ENCODE results near the gene GJA9.
"Not testable (repeated sequence)": the region's sequence is repeated elsewhere in the genome, so short reads cannot be mapped to it uniquely, and the experiment has no call there.

Gene GJA9

DNA sequence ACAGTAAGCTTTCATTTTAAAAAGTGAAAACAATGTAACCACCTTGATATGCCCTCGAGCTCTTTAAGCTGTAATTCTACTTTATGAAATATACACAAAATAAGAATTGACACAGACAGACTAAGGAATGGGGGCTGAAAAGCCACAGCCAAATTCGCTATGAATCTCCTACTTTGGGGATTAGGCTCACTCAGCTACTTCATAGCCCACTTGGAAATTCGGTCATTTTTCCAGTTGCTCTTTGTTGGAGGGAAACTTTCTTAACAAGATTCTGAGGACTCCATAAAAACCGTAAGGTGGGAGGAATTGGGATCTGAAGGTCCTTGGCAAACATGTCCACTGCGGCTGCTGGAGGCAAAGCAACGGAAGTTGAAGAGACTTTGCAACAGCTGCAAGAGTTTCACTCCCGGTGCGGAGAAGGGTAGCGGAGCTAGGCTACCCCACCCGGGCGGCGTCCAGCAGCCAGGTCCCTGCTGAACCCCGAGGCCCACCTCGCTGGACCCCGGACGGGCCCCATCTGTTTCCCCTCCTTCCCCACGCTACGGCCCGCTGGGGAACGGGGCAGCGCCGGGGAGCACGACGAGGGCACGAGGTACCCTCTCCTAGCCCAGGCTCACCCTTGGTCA lies 8.9 kb downstream of the GJA9 start:
- Histone ChIP-seq H3K4me1 (ENCODE audit: control insufficient read depth, insufficient read depth, low read length) (no peaks in the 10 kb centered on the region), H3K27me3 (ENCODE audit: control insufficient read depth, insufficient read depth, low read length) (no peaks in the 10 kb centered on the region), H3K9ac (ENCODE audit: low read length) (peak overlapping the region; percentile 70), H3K9me3 (ENCODE audit: control insufficient read depth, low read length) (no peaks in the 10 kb centered on the region), H3K36me3 (ENCODE audit: control insufficient read depth, insufficient read depth, low read length) (no peaks in the 10 kb centered on the region), H3K4me3 (ENCODE audit: low read length) (peak overlapping the region; percentile 62)

DNA sequence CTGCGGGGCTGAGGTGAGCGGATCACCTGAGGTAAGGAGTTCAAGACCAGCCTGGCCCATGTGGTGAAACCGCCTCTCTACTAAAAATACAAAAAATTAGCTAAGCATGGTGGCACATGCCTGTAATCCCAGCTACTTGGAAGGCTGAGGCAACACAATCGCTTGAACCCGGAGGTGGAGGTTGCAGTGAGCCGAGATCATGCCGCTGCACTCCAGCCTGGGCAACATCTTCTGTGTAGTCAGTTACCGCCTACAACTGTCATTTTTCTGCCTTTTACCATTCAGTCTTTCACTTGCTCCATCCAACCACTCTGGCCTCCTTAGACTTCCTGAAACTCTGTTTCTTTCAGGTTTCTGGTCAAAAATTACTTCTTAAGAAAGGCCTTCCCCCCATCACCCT lies 10.4 kb downstream of the GJA9 start:
- Histone ChIP-seq H3K4me3 (ENCODE audit: low read length) (no peak overlapping the region), H3K9ac (ENCODE audit: low read length) (no peak overlapping the region), H3K9me3 (ENCODE audit: control insufficient read depth, low read length) (no peaks in the 10 kb centered on the region), H3K36me3 (ENCODE audit: control insufficient read depth, insufficient read depth, low read length) (no peaks in the 10 kb centered on the region), H3K27me3 (ENCODE audit: control insufficient read depth, insufficient read depth, low read length) (no peaks in the 10 kb centered on the region), H3K4me1 (ENCODE audit: control insufficient read depth, insufficient read depth, low read length) (no peaks in the 10 kb centered on the region)

DNA sequence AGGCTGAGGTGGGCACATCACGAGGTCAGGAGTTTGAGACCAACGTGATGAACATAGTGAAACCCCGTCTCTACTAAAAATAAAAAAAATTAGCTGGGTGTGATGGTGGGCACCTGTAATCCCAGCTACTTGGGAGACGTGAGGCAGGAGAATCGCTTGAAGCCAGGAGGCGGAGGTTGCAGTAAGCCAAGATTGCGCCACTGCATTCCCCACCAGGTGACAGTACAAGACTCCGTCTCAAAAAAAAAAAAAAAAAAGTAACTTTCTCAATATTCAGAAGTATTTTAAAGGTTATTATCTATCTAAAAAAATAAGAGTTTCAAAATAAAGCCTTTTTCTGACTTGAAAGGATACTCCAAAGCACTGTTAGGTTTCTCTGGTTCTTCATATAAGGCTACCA lies 14.2 kb downstream of the GJA9 start:
- no peaks in the 10 kb centered on the region for H3K36me3 ChIP-seq (ENCODE audit: control insufficient read depth, insufficient read depth, low read length)

DNA sequence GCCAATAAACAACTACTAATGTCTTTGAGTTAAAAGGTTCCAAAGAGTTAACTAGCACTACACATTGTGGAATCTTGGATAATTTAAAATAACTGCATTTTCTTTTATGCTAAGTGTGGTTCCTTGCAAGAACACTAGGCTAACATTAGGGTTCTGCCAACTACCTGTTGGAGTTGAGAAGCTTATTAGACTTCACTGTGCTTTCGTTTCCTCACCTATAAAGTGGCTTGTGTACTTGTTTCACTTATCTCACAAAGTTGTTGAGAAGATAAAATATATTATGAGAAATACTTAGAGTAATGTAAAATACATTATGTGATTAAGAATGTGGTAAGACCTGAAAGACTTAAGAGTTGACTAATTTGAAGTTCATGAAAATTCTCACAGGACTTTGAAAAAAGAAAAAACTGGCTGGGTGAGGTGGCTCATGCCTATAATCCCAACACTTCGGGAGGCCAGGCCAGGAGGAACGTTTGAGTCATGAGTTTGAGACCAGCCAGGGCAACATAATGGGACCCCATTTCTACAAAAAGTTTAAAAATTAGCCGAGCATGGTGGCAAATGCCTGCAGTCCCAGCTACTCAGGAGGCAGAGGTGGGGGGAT lies 16.2 kb downstream of the GJA9 start:
- Histone ChIP-seq H3K27me3 (ENCODE audit: control insufficient read depth, insufficient read depth, low read length) (no peaks in the 10 kb centered on the region), H3K4me1 (ENCODE audit: control insufficient read depth, insufficient read depth, low read length) (peaks cover 4% of the 10 kb centered on the region), H3K4me3 (ENCODE audit: low read length) (no peak overlapping the region), H3K36me3 (ENCODE audit: control insufficient read depth, insufficient read depth, low read length) (no peaks in the 10 kb centered on the region), H3K9me3 (ENCODE audit: control insufficient read depth, low read length) (no peaks in the 10 kb centered on the region), H3K9ac (ENCODE audit: low read length) (no peak overlapping the region)

More for the DNA sequence above, 14.2 kb downstream of the GJA9 start:
- no peak overlapping the region for H3K9ac ChIP-seq (ENCODE audit: low read length)
- H3K27me3 ChIP-seq (ENCODE audit: control insufficient read depth, insufficient read depth, low read length): no peaks in the 10 kb centered on the region
- H3K4me1 ChIP-seq (ENCODE audit: control insufficient read depth, insufficient read depth, low read length): no peaks in the 10 kb centered on the region
- no peaks in the 10 kb centered on the region for H3K9me3 ChIP-seq (ENCODE audit: control insufficient read depth, low read length)
- H3K4me3 ChIP-seq (ENCODE audit: low read length): no peak overlapping the region

DNA sequence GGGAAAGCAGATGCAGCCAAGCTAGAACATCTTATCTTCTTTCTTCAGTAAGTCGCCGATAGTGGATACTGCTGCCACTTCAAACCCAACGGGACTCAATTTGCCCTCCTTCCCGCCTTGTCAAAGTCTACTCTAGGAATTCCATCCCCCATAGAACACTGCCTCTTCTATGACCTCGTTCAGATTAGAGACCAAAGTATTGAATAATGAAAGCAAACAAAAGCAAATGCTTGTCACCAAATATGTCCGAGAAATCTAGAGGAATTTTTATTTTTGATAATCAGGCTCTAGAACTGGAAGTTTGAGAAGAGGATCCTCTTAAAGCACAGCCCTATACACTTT lies 21.0 kb downstream of the GJA9 start:
- Histone ChIP-seq H3K9ac (ENCODE audit: low read length) (peak overlapping the region; percentile 77), H3K4me1 (ENCODE audit: control insufficient read depth, insufficient read depth, low read length) (peaks cover 13% of the 10 kb centered on the region), H3K9me3 (ENCODE audit: control insufficient read depth, low read length) (no peaks in the 10 kb centered on the region), H3K27me3 (ENCODE audit: control insufficient read depth, insufficient read depth, low read length) (no peaks in the 10 kb centered on the region), H3K36me3 (ENCODE audit: control insufficient read depth, insufficient read depth, low read length) (no peaks in the 10 kb centered on the region), H3K4me3 (ENCODE audit: low read length) (peak overlapping the region; percentile 86)

DNA sequence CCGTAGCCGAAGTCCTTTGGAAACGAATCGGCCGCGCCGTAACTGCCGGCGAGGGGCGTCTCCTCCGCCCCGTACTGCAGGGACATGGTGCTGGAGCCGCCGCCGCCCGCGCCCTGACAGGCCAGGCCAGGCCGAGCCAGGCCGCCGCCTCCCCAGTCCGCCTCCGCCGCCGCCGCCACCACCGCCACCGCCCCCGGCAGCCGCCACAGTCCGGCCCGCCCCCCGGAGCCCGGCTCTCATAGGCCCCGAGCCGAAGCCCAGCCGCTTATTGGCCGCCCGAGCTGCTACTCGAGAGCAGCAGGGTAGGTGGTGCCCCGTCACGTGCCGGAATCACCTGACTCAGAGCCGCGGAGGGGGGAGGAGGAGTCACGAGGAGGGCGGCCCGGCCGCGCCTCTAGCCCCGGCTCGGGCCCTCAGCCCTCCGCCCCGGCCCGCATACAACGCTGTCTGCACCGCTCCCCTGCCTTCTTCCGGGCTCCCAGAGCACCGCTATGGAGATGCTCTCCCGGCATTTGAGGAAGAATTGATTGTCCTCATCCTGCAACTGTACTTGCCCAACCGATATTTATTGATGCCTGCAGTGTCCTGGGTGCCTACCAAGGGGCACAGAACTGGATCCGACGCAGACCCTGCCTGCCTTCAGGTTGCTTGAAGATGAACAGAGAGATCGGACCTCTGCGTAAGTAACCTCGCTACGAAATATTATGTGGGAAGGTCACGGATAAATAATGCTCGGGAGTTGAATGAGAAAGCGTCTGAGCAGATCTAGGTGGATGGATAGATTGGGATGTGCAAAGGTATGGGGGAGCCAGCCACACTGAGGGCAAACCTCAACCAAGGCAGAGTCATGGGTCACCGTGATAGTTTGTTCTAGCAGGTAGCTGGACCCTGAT lies 21.6 kb downstream of the GJA9 start, which contains the start of gene RRAGC:
TSS of gene RRAGC (minus strand) at position 212 of the 893 bp plus-strand sequence. CDS start at position 86, 126 bp downstream.
- no peaks in the 10 kb centered on the region for H3K9me3 ChIP-seq (ENCODE audit: control insufficient read depth, low read length)
- H3K4me1 ChIP-seq (ENCODE audit: control insufficient read depth, insufficient read depth, low read length): peaks cover 13% of the 10 kb centered on the region
- no peaks in the 10 kb centered on the region for H3K36me3 ChIP-seq (ENCODE audit: control insufficient read depth, insufficient read depth, low read length)
- no peaks in the 10 kb centered on the region for H3K27me3 ChIP-seq (ENCODE audit: control insufficient read depth, insufficient read depth, low read length)
- peak within 1 kb of the TSS; percentile 90 for H3K9ac ChIP-seq (ENCODE audit: low read length)
- peak within 1 kb of the TSS; percentile 86 for H3K4me3 ChIP-seq (ENCODE audit: low read length)

DNA sequence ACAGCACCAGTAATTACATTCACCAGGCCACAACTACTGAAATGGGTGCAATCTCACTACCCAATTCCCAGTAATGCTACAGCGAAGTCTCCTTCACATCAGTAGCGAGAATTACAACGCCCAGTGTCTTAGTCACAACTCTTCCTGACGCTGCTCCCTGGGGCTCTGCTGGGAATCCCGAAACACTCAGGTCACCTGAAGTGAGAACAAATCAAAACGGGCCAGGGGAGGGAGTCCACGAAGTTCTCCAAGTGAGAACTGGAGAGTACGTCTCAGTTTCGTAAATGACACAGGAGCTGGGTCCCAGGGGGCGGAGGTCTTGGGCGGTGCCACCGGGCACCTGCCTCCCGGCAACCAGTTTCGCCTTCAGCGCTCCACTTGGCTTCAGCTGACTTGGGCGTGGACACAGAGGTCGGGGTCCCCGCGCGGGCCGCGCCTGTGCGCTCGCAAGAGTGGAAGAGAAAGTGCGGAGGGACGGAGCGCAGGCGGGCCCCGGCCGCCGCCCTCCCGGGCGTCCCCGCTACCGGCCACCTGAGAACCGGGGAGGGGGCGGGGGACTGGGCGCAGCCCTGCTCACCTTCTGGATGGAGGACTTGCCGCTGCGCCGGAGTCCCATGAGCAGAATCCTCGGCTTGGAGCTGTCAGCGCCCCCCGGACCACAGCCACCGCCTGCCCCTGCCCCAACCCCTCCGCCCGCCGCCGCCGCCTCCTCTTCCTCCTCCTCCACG lies 22.4 kb downstream of the GJA9 start:
- H3K4me1 ChIP-seq (ENCODE audit: control insufficient read depth, insufficient read depth, low read length): peaks cover 13% of the 10 kb centered on the region
- H3K9ac ChIP-seq (ENCODE audit: low read length): peak overlapping the region; percentile 90
- H3K36me3 ChIP-seq (ENCODE audit: control insufficient read depth, insufficient read depth, low read length): no peaks in the 10 kb centered on the region
- no peaks in the 10 kb centered on the region for H3K9me3 ChIP-seq (ENCODE audit: control insufficient read depth, low read length)
- H3K27me3 ChIP-seq (ENCODE audit: control insufficient read depth, insufficient read depth, low read length): no peaks in the 10 kb centered on the region
- H3K4me3 ChIP-seq (ENCODE audit: low read length): peak overlapping the region; percentile 53

DNA sequence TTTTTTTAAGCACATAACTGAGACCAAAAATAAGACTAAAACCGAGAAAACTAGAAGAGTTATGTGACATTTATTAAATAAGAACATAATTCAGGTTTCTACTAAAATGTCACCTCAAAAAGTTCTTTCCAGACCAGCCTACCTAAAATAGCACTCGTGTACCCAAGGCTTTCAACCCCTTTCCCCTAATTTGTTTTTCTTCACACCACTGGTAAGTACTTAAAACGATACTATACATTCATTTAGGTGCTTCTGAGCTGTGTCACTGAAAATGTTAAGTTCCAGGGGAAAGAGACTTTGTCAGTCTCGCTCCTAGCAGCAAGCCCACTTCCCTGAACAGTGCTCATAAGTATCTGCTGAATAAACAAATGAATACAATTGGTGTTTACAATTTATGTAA lies 28.6 kb downstream of the GJA9 start:
- no peak overlapping the region for H3K4me3 ChIP-seq (ENCODE audit: low read length)
- H3K27me3 ChIP-seq (ENCODE audit: control insufficient read depth, insufficient read depth, low read length): no peaks in the 10 kb centered on the region
- H3K36me3 ChIP-seq (ENCODE audit: control insufficient read depth, insufficient read depth, low read length): peaks cover 3% of the 10 kb centered on the region

DNA sequence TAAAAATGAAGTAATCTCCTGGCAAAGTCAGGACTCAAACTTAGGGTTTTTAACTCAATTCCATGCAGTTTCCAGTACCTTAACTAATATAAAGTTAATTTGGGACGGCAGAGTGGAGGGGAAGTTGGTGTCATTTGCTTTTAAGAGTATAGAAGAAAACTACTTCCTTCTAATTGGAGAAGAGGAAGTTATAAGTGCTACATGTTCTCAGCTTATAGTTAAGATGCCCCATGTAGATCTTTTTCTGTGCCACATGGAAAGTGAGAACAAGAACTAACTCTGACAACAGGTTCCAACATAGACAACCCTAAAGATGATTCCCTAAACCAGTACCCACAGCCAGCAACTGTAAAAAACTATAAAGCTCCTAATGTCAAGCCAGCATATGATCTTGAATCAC lies 33.3 kb downstream of the GJA9 start:
- Histone ChIP-seq H3K9ac (ENCODE audit: low read length) (no peak overlapping the region), H3K36me3 (ENCODE audit: control insufficient read depth, insufficient read depth, low read length) (peaks cover 3% of the 10 kb centered on the region), H3K4me3 (ENCODE audit: low read length) (no peak overlapping the region), H3K9me3 (ENCODE audit: control insufficient read depth, low read length) (no peaks in the 10 kb centered on the region), H3K4me1 (ENCODE audit: control insufficient read depth, insufficient read depth, low read length) (no peaks in the 10 kb centered on the region), H3K27me3 (ENCODE audit: control insufficient read depth, insufficient read depth, low read length) (no peaks in the 10 kb centered on the region)

More for the DNA sequence above, 28.6 kb downstream of the GJA9 start:
- Histone ChIP-seq H3K9me3 (ENCODE audit: control insufficient read depth, low read length) (no peaks in the 10 kb centered on the region), H3K4me1 (ENCODE audit: control insufficient read depth, insufficient read depth, low read length) (peaks cover 7% of the 10 kb centered on the region), H3K9ac (ENCODE audit: low read length) (no peak overlapping the region)

DNA sequence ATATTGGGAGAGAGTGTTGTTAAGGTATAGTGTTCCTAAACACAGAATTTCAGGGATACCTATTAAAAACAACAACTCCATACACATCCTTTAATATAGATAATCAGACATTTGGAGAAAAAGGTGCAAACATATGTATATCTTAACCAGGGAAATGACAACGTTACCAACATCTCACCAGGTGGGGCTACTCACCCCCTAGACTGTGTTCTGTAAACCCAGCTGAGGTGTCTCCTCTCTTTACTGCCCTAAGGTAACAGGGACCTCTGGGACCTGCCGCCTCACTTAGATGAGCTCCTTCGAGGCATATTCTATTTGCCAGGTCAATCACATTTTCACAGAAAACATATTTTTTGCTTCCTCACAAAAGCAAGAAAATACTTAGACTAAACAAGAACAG lies 35.2 kb downstream of the GJA9 start:
- Histone ChIP-seq H3K9ac (ENCODE audit: low read length) (no peak overlapping the region), H3K36me3 (ENCODE audit: control insufficient read depth, insufficient read depth, low read length) (peaks cover 3% of the 10 kb centered on the region), H3K4me1 (ENCODE audit: control insufficient read depth, insufficient read depth, low read length) (no peaks in the 10 kb centered on the region), H3K9me3 (ENCODE audit: control insufficient read depth, low read length) (no peaks in the 10 kb centered on the region), H3K27me3 (ENCODE audit: control insufficient read depth, insufficient read depth, low read length) (no peaks in the 10 kb centered on the region), H3K4me3 (ENCODE audit: low read length) (no peak overlapping the region)

DNA sequence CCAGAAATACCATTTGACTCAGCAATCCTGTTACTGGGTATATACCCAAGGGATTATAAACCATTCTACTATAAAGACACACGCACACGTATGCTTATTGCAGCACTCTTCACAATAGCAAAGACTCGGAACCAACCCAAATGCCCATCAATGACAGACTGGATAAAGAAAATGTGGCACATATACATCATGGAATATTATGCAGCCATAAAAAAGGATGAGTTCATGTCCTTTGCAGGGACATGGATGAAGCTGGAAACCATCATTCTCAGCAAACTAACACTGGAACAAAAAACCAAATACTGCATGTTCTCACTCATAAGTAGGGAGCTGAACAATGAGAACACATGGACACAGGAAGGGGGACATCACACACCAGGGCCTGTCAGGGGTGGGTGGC lies 36.3 kb downstream of the GJA9 start:
- H3K36me3 ChIP-seq (ENCODE audit: control insufficient read depth, insufficient read depth, low read length); H3K9me3 ChIP-seq (ENCODE audit: control insufficient read depth, low read length); H3K9ac ChIP-seq (ENCODE audit: low read length); H3K27me3 ChIP-seq (ENCODE audit: control insufficient read depth, insufficient read depth, low read length); H3K4me3 ChIP-seq (ENCODE audit: low read length); H3K4me1 ChIP-seq (ENCODE audit: control insufficient read depth, insufficient read depth, low read length): not testable (repeated sequence)

DNA sequence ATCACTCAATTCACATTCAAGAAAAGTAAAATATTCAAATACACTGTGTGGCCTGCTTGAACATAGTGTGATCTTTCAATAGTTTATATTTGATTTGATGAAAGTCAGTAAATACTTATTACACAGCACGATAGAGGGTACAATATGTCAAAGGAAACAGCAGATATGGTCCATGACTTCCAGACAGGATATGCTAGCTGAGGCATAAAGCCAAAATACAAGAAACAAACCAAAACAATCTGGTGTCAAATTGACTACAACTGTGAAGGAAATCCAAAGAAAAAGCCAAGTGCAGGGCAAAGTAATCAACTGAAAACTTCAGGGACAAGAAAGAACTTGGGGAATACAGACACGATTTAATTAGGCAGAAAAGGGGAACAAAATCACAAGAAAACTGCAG lies 41.1 kb downstream of the GJA9 start:
- Histone ChIP-seq H3K9me3 (ENCODE audit: control insufficient read depth, low read length) (no peaks in the 10 kb centered on the region), H3K9ac (ENCODE audit: low read length) (no peak overlapping the region), H3K4me3 (ENCODE audit: low read length) (no peak overlapping the region), H3K4me1 (ENCODE audit: control insufficient read depth, insufficient read depth, low read length) (no peaks in the 10 kb centered on the region), H3K36me3 (ENCODE audit: control insufficient read depth, insufficient read depth, low read length) (no peaks in the 10 kb centered on the region), H3K27me3 (ENCODE audit: control insufficient read depth, insufficient read depth, low read length) (no peaks in the 10 kb centered on the region)

Measured in mucosa of stomach (tissue), 1 donor.